GM23338 (cell line): ENCODE data around the gene CYBC1.

Experiments used
- CTCF ChIP-seq, 2 experiments: fragments of 200-600 bp in 1 of 2; sonication (generic) in 1 of 2; conservative IDR thresholded peaks; 2 replicates each; pipeline versions ENCODE4 v1.5.1 to v1.6.1; 2016 to 2017; ENCODE audit warnings: antibody characterized with exemption in 2 of 2, low read depth in 2 of 2, mild to moderate bottlenecking in 2 of 2, moderate library complexity in 1 of 2
- EZH2 ChIP-seq: fragments of 200-600 bp; sonication (generic); IDR thresholded peaks from one replicate; pipeline ENCODE4 v1.8.0; 2017; ENCODE audit warnings: antibody characterized with exemption, mild to moderate bottlenecking, low read depth; ENCODE audit not compliant: unreplicated experiment
- EZH2phosphoT487 ChIP-seq: fragments of 200-600 bp; sonication (generic); IDR thresholded peaks from one replicate; pipeline ENCODE4 v1.8.1; 2018; ENCODE audit warnings: antibody characterized with exemption; ENCODE audit not compliant: unreplicated experiment
- POLR2AphosphoS5 ChIP-seq: IDR thresholded peaks from 2 replicates; pipeline ENCODE4 v1.6.1; 2016; ENCODE audit warnings: antibody characterized with exemption, low read depth

- TF ChIP-seq CTCF (conservative IDR thresholded peaks at IDR 0.05; ENCODE audit: low read depth in 2 of 2) (no peak), POLR2AphosphoS5 (no peak), EZH2phosphoT487 (no peak), EZH2 (no peak)
Observed at GRCh38 chr17:82483204-82483660, 32.7 kb upstream of the CYBC1 start.
